Muscle of leg (tissue), 11 donors: ENCODE measurements around the gene LTK. TPM values are rescaled to one million over a fixed set of nuclear protein-coding genes. Genes with fewer than 3 reads are reported as not detected.

Source experiments
- DNase-seq: peaks from one replicate; pipeline ENCODE4 v3.0.0; 2013
- H3K27ac ChIP-seq: one replicate; pipeline ENCODE4 v1.5.1; 2013; ENCODE audit warnings: mild to moderate bottlenecking, low read length, control low read depth
- H3K27me3 ChIP-seq: one replicate; pipeline ENCODE4 v1.6.1; 2013; ENCODE audit warnings: low read length; ENCODE audit not compliant: control insufficient read depth, insufficient read depth
- H3K36me3 ChIP-seq: one replicate; pipeline ENCODE4 v1.6.1; 2013; ENCODE audit warnings: low read length; ENCODE audit not compliant: control insufficient read depth, insufficient read depth
- H3K4me1 ChIP-seq: one replicate; pipeline ENCODE4 v1.6.1; 2013; ENCODE audit warnings: low read length; ENCODE audit not compliant: control insufficient read depth, insufficient read depth
- H3K4me3 ChIP-seq: one replicate; pipeline ENCODE4 v1.5.1; 2013; ENCODE audit warnings: low read length, control low read depth
- H3K9me3 ChIP-seq: replicated peaks from 2 replicates; pipeline ENCODE4 v1.6.1; 2013; ENCODE audit warnings: low read depth, low read length; ENCODE audit not compliant: control insufficient read depth
- WGBS: methylation state at CpG from one replicate; pipeline ENCODE4 v1.1.5; 2013; ENCODE audit warnings: missing lambda C conversion rate; ENCODE audit not compliant: insufficient coverage; 5-methylcytosine and 5-hydroxymethylcytosine counted together
- polyA plus RNA-seq, 8 donors: library from polyadenylated mRNA; unstranded; fragments of 120-200 nt; gene quantifications; one replicate each; pipeline versions ENCODE4 v1.2.1 to v1.2.3, GENCODE V29; 2013; ENCODE audit warnings: inconsistent platforms in 1 of 8, low replicate concordance in 1 of 8; ENCODE audit not compliant: insufficient read length in 8 of 8, insufficient read depth in 1 of 8
- total RNA-seq: library from RNA; stranded (reverse); fragments of 120-200 nt; gene quantifications from one replicate; pipeline ENCODE4 v1.2.4, GENCODE V29; 2013

The LTK gene
- total and polyA plus RNA-seq, 9 donors, result 6.1 to 23.9 (median 12.1) TPM

DNA sequence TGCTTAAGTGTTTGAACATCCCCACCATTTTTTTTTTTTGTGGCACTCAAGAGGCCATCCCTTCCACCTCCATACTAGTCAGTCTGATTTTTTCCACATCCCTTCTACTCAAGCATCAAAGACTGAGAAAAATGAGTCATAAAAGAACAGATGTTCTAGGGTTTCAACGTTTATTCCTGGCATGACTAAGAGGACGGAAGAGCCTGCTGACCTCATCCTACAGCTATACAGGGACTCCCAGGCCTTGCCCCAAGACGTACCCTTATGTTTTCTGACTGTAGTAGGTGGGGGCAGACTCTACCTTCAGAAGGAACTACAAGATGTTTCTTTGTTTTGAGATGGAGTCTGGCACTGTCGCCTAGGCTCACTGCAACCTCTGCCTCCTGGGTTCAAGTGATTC is 23.3 kb downstream of the LTK start:
- Histone ChIP-seq H3K4me3 (no peak overlapping the region), H3K36me3 (no peaks in the 10 kb centered on the region), H3K9me3 (no peaks in the 10 kb centered on the region), H3K27ac (no peak overlapping the region), H3K4me1 (peaks cover 26% of the 10 kb centered on the region), H3K27me3 (peaks cover 41% of the 10 kb centered on the region)
- 100% methylated on average over 1 of the region's 4 CpGs for WGBS
- peak; percentile 41 for DNase-seq

DNA sequence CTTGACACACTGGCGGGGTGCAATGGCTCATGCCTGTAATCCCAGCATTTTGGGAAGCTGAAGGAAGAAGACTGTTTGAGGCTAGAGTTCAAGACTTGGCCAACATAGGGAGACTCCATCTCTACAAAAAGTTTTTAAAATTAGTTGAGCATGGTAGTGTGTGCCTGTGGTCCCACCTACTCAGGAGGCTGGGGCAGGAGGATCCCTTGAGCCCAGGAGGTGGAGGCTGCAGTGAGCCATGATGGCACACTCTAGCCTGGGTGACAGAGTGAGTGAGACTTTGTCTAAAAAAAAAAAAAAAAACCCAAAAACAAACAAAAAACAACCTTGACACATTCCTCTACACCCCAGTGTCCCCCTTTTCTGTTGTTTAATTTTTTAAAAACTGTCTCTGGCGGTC is 24.0 kb downstream of the LTK start:
- Histone ChIP-seq H3K4me3 (no peak overlapping the region), H3K4me1 (peaks cover 19% of the 10 kb centered on the region), H3K27ac (no peak overlapping the region), H3K9me3 (no peaks in the 10 kb centered on the region), H3K27me3 (peaks cover 34% of the 10 kb centered on the region), H3K36me3 (no peaks in the 10 kb centered on the region)
- WGBS, result no CpG with 5 or more reads among the region's 2 CpGs
- no peak for DNase-seq

- Histone ChIP-seq H3K9me3 (no peaks in the 10 kb centered on the region), H3K36me3 (peaks cover 6% of the 10 kb centered on the region), H3K4me3 (no peak overlapping the region), H3K27me3 (peaks cover 19% of the 10 kb centered on the region), H3K4me1 (peaks cover 7% of the 10 kb centered on the region), H3K27ac (no peak overlapping the region)
- no peak for DNase-seq
- WGBS, result 81% methylated on average over 2 of the region's 2 CpGs
These were observed 25.8 kb downstream of the LTK start for GRCh38 chr15:41487802-41488201.

GRCh38 chr15:41487381-41487780 is 26.2 kb downstream of the LTK start:
- peaks cover 11% of the 10 kb centered on the region for H3K36me3 ChIP-seq
- no peak overlapping the region for H3K4me3 ChIP-seq
- WGBS, result 91% methylated on average over 6 of the region's 9 CpGs
- no peaks in the 10 kb centered on the region for H3K9me3 ChIP-seq
- no peak for DNase-seq
- no peak overlapping the region for H3K27ac ChIP-seq
- peaks cover 3% of the 10 kb centered on the region for H3K4me1 ChIP-seq
- H3K27me3 ChIP-seq, result peaks cover 15% of the 10 kb centered on the region

- no peak overlapping the region for H3K27ac ChIP-seq
- 77% methylated on average over 42 of the region's 43 CpGs for WGBS
- H3K36me3 ChIP-seq, result peaks cover 22% of the 10 kb centered on the region
- DNase-seq, result no peak
- H3K4me3 ChIP-seq, result no peak overlapping the region
- peaks cover 6% of the 10 kb centered on the region for H3K27me3 ChIP-seq
- H3K9me3 ChIP-seq, result no peaks in the 10 kb centered on the region
- H3K4me1 ChIP-seq, result no peaks in the 10 kb centered on the region
These were observed 27.3 kb downstream of the LTK start for GRCh38 chr15:41486286-41486685.

DNA sequence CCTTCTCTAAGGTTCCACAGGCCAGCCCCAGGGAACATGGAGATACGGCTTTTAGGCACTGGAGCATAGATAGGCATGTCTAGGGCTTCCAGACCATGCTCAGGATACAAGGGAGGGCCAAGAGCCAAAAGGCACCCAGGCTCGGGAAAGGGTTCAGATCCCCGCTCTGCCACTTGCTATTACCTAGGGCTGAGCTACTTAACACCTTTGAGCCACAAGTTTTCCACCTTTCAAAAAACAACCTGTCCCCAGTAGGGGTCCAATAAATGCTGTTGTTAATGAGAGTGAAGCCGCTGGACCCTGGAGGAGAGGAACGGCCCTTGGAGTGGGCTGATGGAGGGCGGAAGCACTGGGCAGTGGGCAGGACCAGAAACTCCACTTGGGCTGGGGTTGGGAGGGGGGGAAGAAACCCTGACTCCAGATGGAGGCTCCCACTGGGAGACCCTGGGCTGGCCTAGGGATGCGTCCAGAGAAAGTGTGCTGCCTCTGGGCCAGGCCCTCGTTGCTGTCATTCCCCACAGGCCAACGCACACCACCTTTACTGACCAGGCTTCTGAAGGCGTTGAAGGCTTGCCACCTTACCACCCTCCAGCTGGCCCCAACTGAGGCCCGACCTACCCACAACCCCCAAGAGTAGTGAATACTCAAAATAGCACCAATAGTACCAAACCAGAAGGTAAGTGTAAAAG is 28.5 kb downstream of the LTK start:
- Histone ChIP-seq H3K27ac (no peak overlapping the region), H3K9me3 (no peaks in the 10 kb centered on the region), H3K4me1 (no peaks in the 10 kb centered on the region), H3K4me3 (no peak overlapping the region), H3K27me3 (no peaks in the 10 kb centered on the region), H3K36me3 (peaks cover 33% of the 10 kb centered on the region)
- no peak for DNase-seq
- 36% methylated on average over 7 of the region's 11 CpGs for WGBS

DNA sequence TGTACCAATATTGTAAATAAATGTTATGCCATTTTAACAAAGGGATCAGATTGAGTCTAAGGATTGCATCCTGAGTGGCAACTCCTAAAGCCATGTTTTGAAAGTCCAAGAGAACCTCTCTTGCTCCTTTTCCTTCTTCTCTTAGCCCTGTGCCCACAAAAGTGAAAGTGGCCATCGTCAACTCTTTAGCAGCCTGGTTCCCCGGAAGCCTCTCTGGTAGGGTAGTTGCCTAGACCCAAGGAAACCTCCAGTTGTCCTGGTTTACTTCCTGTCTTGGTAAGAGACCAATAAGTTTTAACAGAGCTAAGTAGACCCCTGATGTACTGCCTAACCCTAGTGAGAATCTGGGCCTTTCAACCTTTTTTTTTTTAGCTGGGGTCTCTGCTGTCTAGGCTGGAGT is 30.1 kb downstream of the LTK start:
- Histone ChIP-seq H3K27ac (no peak overlapping the region), H3K36me3 (peaks cover 49% of the 10 kb centered on the region), H3K4me1 (no peaks in the 10 kb centered on the region), H3K27me3 (no peaks in the 10 kb centered on the region), H3K9me3 (no peaks in the 10 kb centered on the region), H3K4me3 (no peak overlapping the region)
- 83% methylated on average over 1 of the region's 2 CpGs for WGBS
- no peak for DNase-seq

- no peak for DNase-seq
- Histone ChIP-seq H3K27ac (no peak overlapping the region), H3K4me3 (no peak overlapping the region), H3K27me3 (no peaks in the 10 kb centered on the region), H3K36me3 (peaks cover 52% of the 10 kb centered on the region), H3K4me1 (no peaks in the 10 kb centered on the region), H3K9me3 (no peaks in the 10 kb centered on the region)
These were observed 30.5 kb downstream of the LTK start for GRCh38 chr15:41483115-41483514.

- 93% methylated on average over 2 of the region's 9 CpGs for WGBS
- no peaks in the 10 kb centered on the region for H3K9me3 ChIP-seq
- no peak for DNase-seq
- H3K27me3 ChIP-seq, result no peaks in the 10 kb centered on the region
- no peak overlapping the region for H3K4me3 ChIP-seq
- H3K27ac ChIP-seq, result no peak overlapping the region
- peaks cover 58% of the 10 kb centered on the region for H3K36me3 ChIP-seq
- no peaks in the 10 kb centered on the region for H3K4me1 ChIP-seq
These were observed 31.3 kb downstream of the LTK start for GRCh38 chr15:41482110-41482877.

- Histone ChIP-seq H3K9me3 (no peaks in the 10 kb centered on the region), H3K27ac (no peak overlapping the region), H3K27me3 (no peaks in the 10 kb centered on the region), H3K4me1 (no peaks in the 10 kb centered on the region), H3K36me3 (peaks cover 73% of the 10 kb centered on the region), H3K4me3 (no peak overlapping the region)
- DNase-seq, result no peak
- WGBS, result 84% methylated on average over 6 of the region's 12 CpGs
These were observed 33.1 kb downstream of the LTK start for GRCh38 chr15:41480396-41481140.
